OCI-LY1 (cell line): ENCODE data around the gene CAV3.

ENCODE experiments used
- H2AFZ ChIP-seq: fragments of 200-600 bp; sonication (generic), shearing (Covaris generic); 2 replicates; pipeline ENCODE4 v1.6.0; 2014; ENCODE audit warnings: antibody characterized with exemption, mild to moderate bottlenecking, low read length
- H3F3A ChIP-seq: fragments of 200-600 bp; sonication (generic), shearing (Covaris generic); 2 replicates; pipeline ENCODE4 v1.6.0; 2014; ENCODE audit warnings: mild to moderate bottlenecking, antibody characterized with exemption, low read length, moderate library complexity; ENCODE audit not compliant: insufficient read depth
- H3K27ac ChIP-seq: fragments of 200-600 bp; sonication (generic); 2 replicates; pipeline ENCODE4 v1.5.1; 2014; ENCODE audit warnings: low read length, mixed run types, mild to moderate bottlenecking, low read depth; ENCODE audit not compliant: poor library complexity, severe bottlenecking
- H3K27me3 ChIP-seq: fragments of 200-600 bp; sonication (generic); 2 replicates; pipeline ENCODE4 v1.6.0; 2014; ENCODE audit warnings: antibody characterized with exemption, mild to moderate bottlenecking, low read length, moderate library complexity; ENCODE audit not compliant: insufficient read depth
- H3K36me3 ChIP-seq: fragments of 200-600 bp; sonication (generic); 2 replicates; pipeline ENCODE4 v1.6.1; 2014; ENCODE audit warnings: mild to moderate bottlenecking, antibody characterized with exemption, low read length, moderate library complexity, mixed read lengths; ENCODE audit not compliant: insufficient read depth
- H3K4me1 ChIP-seq: fragments of 200-600 bp; sonication (generic); 2 replicates; pipeline ENCODE4 v1.5.1; 2014; ENCODE audit warnings: mild to moderate bottlenecking, low read length, moderate library complexity; ENCODE audit not compliant: insufficient read depth, severe bottlenecking
- H3K4me2 ChIP-seq: fragments of 200-600 bp; sonication (generic), shearing (Covaris generic); 2 replicates; pipeline ENCODE4 v1.6.1; 2014; ENCODE audit warnings: low read length
- H3K4me3 ChIP-seq: fragments of 200-600 bp; sonication (generic); 2 replicates; pipeline ENCODE4 v1.5.1; 2014; ENCODE audit warnings: low read length, low read depth, mild to moderate bottlenecking, mixed read lengths; ENCODE audit not compliant: poor library complexity, severe bottlenecking
- H3K79me2 ChIP-seq: fragments of 200-600 bp; shearing (Covaris generic); 2 replicates; pipeline ENCODE4 v1.6.1; 2016; ENCODE audit warnings: mixed run types, low read length, mixed read lengths; ENCODE audit not compliant: insufficient read depth
- H3K9ac ChIP-seq: fragments of 200-600 bp; sonication (generic), shearing (Covaris generic); 2 replicates; pipeline ENCODE4 v1.6.1; 2014; ENCODE audit warnings: mild to moderate bottlenecking, low read length, mixed read lengths
- H3K9me2 ChIP-seq: fragments of 200-600 bp; sonication (generic), shearing (Covaris generic); 2 replicates; pipeline ENCODE4 v1.6.1; 2014; ENCODE audit warnings: low read depth, mild to moderate bottlenecking, low read length, mixed read lengths
- H3K9me3 ChIP-seq: fragments of 200-600 bp; shearing (Covaris generic); 2 replicates; pipeline ENCODE4 v1.6.1; 2014; ENCODE audit warnings: low read length, mixed read lengths
- H4K20me1 ChIP-seq: fragments of 200-600 bp; sonication (generic), shearing (Covaris generic); 2 replicates; pipeline ENCODE4 v1.6.0; 2016; ENCODE audit warnings: mild to moderate bottlenecking, low read length; ENCODE audit not compliant: insufficient read depth
- CTCF ChIP-seq: fragments of 200-600 bp; sonication (generic), shearing (Covaris generic); IDR thresholded peaks from 2 replicates; pipeline ENCODE4 v1.5.1; 2017; ENCODE audit warnings: mild to moderate bottlenecking, antibody characterized with exemption, low read length, moderate library complexity, mixed read lengths
- EZH2 ChIP-seq: fragments of 200-600 bp; sonication (generic), shearing (Covaris generic); IDR thresholded peaks from 2 replicates; pipeline ENCODE4 v1.8.0; 2017; ENCODE audit warnings: borderline replicate concordance, mixed run types, mild to moderate bottlenecking, antibody characterized with exemption, low read length, moderate library complexity, mixed read lengths

Gene CAV3

DNA sequence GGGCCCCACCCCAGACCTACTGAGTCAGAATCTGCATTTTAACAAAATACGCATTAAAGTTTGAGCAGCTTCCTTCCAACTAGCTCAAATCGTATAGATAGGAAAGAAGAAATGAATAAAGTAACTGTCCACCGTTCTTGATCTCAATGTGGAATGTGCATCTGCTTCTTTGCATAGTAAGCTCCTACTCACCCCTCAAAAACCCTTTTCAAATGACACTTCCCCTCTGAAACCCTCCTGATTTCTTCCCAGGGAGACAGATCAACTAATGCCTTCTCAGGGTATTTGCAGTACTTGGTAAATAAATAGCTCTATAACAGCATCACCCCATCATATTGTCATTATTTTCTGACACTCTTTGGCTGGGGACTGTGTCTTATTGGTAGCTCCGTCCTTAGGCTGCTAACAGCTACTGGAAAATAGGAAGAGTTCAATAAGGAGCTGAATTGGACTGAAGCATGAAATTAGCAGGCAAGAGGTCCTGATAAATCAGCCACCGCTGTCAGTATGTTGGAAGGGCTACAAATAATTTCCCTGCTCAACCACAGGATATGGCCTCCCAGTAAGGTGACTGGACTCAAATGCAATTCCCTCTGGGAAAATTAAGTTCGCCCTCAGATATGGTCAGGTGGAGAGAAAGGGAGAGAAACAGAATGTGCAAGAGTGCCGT is 25.6 kb downstream of the CAV3 start:
- Histone ChIP-seq H3K36me3 (no peaks in the 10 kb centered on the region), H3K9ac (no peak overlapping the region), H3K4me3 (no peak overlapping the region)

DNA sequence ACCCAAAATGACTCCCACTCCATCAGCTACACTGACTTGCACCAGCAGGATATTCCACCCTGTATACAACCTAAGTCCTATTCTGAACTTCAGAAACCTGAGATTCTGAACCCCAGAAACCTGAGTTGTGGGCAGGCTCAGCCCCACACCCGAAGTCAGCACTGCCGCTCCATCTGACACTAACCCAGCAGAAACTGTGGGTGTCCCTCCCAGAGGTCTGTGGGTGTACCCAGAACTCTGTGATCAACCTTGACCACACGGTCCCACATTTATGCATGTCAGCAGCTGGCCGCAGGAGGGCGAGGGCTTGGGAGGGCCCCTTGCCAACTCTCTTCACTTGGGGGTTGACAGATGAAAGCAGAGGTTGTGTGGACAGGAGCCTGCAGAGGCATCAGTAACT is 26.5 kb downstream of the CAV3 start:
- Histone ChIP-seq H3K36me3 (no peaks in the 10 kb centered on the region), H2AFZ (no peak overlapping the region), H3F3A (no peaks in the 10 kb centered on the region), H3K4me1 (no peaks in the 10 kb centered on the region), H3K9me2 (no peaks in the 10 kb centered on the region), H3K27me3 (no peaks in the 10 kb centered on the region), H4K20me1 (no peaks in the 10 kb centered on the region), H3K9me3 (no peaks in the 10 kb centered on the region), H3K4me3 (no peak overlapping the region), H3K79me2 (no peaks in the 10 kb centered on the region), H3K27ac (no peak overlapping the region), H3K4me2 (no peak overlapping the region), H3K9ac (no peak overlapping the region)
- TF ChIP-seq CTCF = no peak
- no peak for TF ChIP-seq EZH2

More for the DNA sequence above, 25.6 kb downstream of the CAV3 start:
- Histone ChIP-seq H3K9me2 (no peaks in the 10 kb centered on the region), H3K4me1 (no peaks in the 10 kb centered on the region), H2AFZ (no peak overlapping the region), H4K20me1 (no peaks in the 10 kb centered on the region), H3K27me3 (no peaks in the 10 kb centered on the region), H3K9me3 (no peaks in the 10 kb centered on the region), H3F3A (no peaks in the 10 kb centered on the region), H3K4me2 (no peak overlapping the region), H3K27ac (no peak overlapping the region), H3K79me2 (no peaks in the 10 kb centered on the region)
- TF ChIP-seq CTCF = no peak
- TF ChIP-seq EZH2 = no peak

- TF ChIP-seq EZH2 (no peak), CTCF (no peak)
- Histone ChIP-seq H3K79me2 (no peaks in the 10 kb centered on the region), H3K9me3 (no peaks in the 10 kb centered on the region), H4K20me1 (no peaks in the 10 kb centered on the region), H3K4me3 (no peak overlapping the region), H3K27me3 (no peaks in the 10 kb centered on the region), H3K4me1 (no peaks in the 10 kb centered on the region), H2AFZ (no peak overlapping the region), H3K9me2 (no peaks in the 10 kb centered on the region), H3F3A (no peaks in the 10 kb centered on the region), H3K27ac (no peak overlapping the region), H3K36me3 (no peaks in the 10 kb centered on the region), H3K4me2 (no peak overlapping the region), H3K9ac (no peak overlapping the region)
Measured at GRCh38 chr3:8760506-8760905, 26.9 kb downstream of the CAV3 start.
